ENCODE measurements around the gene RALGDS.
"Not testable (repeated sequence)": the region's sequence is repeated elsewhere in the genome, so short reads cannot be mapped to it uniquely, and the experiment has no call there.

RALGDS gene

GRCh38 chr9:133090187-133090586, 30.9 kb downstream of the RALGDS start:
- DNase-seq (ENCODE audit: low read depth in 2 of 2): no peak

GRCh38 chr9:133089271-133089671, 31.8 kb downstream of the RALGDS start:
- no peak for DNase-seq (ENCODE audit: low read depth in 2 of 2)

- DNase-seq (ENCODE audit: low read depth in 2 of 2): no peak
Measured at GRCh38 chr9:133088756-133089155, 32.3 kb downstream of the RALGDS start.

- DNase-seq (ENCODE audit: low read depth in 2 of 2): no peak
Measured at GRCh38 chr9:133088146-133088750, 32.8 kb downstream of the RALGDS start.

GRCh38 chr9:133087429-133088145, 33.5 kb downstream of the RALGDS start:
- DNase-seq (ENCODE audit: low read depth in 2 of 2): no peak

- DNase-seq (ENCODE audit: low read depth in 2 of 2): no peak
Measured at GRCh38 chr9:133086894-133087293, 34.1 kb downstream of the RALGDS start.

GRCh38 chr9:133086212-133086860, 34.7 kb downstream of the RALGDS start:
- not testable (repeated sequence) for DNase-seq (ENCODE audit: low read depth in 2 of 2)

- DNase-seq (ENCODE audit: low read depth in 2 of 2): not testable (repeated sequence)
Measured at GRCh38 chr9:133083688-133084087, 37.4 kb downstream of the RALGDS start.

- not testable (repeated sequence) for DNase-seq (ENCODE audit: low read depth in 2 of 2)
Measured at GRCh38 chr9:133081957-133082644, 38.9 kb downstream of the RALGDS start.

- not testable (repeated sequence) for DNase-seq (ENCODE audit: low read depth in 2 of 2)
Measured at GRCh38 chr9:133080786-133081779, 40.0 kb downstream of the RALGDS start.

- DNase-seq (ENCODE audit: low read depth in 2 of 2): no peak
Measured at GRCh38 chr9:133080161-133080560, 40.9 kb downstream of the RALGDS start.

GRCh38 chr9:133078486-133078885, 42.6 kb downstream of the RALGDS start:
- no peak for DNase-seq (ENCODE audit: low read depth in 2 of 2)

GRCh38 chr9:133076691-133077090, 44.3 kb downstream of the RALGDS start:
- no peak for DNase-seq (ENCODE audit: low read depth in 2 of 2)

- no peak for DNase-seq (ENCODE audit: low read depth in 2 of 2)
Measured at GRCh38 chr9:133075925-133076630, 45.0 kb downstream of the RALGDS start.

- no peak for DNase-seq (ENCODE audit: low read depth in 2 of 2)
Measured at GRCh38 chr9:133074111-133074651, 46.9 kb downstream of the RALGDS start.

GRCh38 chr9:133073086-133074014, 47.7 kb downstream of the RALGDS start:
- no peak for DNase-seq (ENCODE audit: low read depth in 2 of 2)

- DNase-seq (ENCODE audit: low read depth in 2 of 2): not testable (repeated sequence)
Measured at GRCh38 chr9:133072210-133072609, 48.8 kb downstream of the RALGDS start.

GRCh38 chr9:133071484-133072150, 49.4 kb downstream of the RALGDS start:
- no peak for DNase-seq (ENCODE audit: low read depth in 2 of 2)

Measured in stimulated activated CD4-positive, alpha-beta T cell treated with anti-CD3 and anti-CD28 coated beads, Interleukin-4, amount 100 ng/mL, for 48 hours (primary cell).